Endothelial cell of umbilical vein (primary cell): ENCODE data around the gene ACOX3. TPM values are rescaled to one million over a fixed set of nuclear protein-coding genes. Genes with fewer than 3 reads are reported as not detected.

Experiments
- BruUV-seq: library from RNA; stranded (reverse); fragments of 400-500 nt; replicated peaks from 2 replicates; lab custom pipeline; 2021; lab: Mats Ljungman, UMichigan
- CTCF ChIA-PET: fragments of 300-600, 350-600 bp; sonication (Branson Sonifier 250); formaldehyde crosslinking; loops from one replicate; lab custom pipeline; 2021; ENCODE audit warnings: antibody characterized with exemption, inconsistent platforms; lab: Charles Lee
- POLR2A ChIA-PET: fragments of 300-600, 350-600 bp; sonication (Branson Sonifier 250); formaldehyde crosslinking; loops from one replicate; lab custom pipeline; 2021; ENCODE audit warnings: antibody characterized with exemption, inconsistent platforms; lab: Charles Lee
- DNase-seq: peaks from one replicate; pipeline ENCODE4 v3.0.0-alpha.2; 2011; ENCODE audit warnings: low read depth, low spot score
- FAIRE-seq: peaks from 2 replicates; lab custom pipeline; 2011; peaks lifted over from hg19 to GRCh38; lab: Jason Lieb, UNC
- H2AFZ ChIP-seq: 2 replicates; pipeline ENCODE4 v1.6.0; 2012; ENCODE audit warnings: low read depth, low read length, control low read depth, inconsistent platforms
- H3K27ac ChIP-seq: 2 replicates; pipeline ENCODE4 v1.5.1; 2011; ENCODE audit warnings: low read depth, mild to moderate bottlenecking, control low read depth, low read length, moderate library complexity; ENCODE audit not compliant: insufficient read depth
- H3K27me3 ChIP-seq, 2 experiments: 2 replicates each; pipeline versions ENCODE4 v1.6.0 to v1.6.1; 2011; ENCODE audit warnings: low read length in 2 of 2, mixed read lengths in 1 of 2; ENCODE audit not compliant: control insufficient read depth in 2 of 2, insufficient read depth in 2 of 2
- H3K36me3 ChIP-seq, 2 experiments: 2 replicates in 1 of 2; 3 replicates in 1 of 2; pipeline ENCODE4 v1.5.1; 2011; ENCODE audit warnings: low read length in 2 of 2, mild to moderate bottlenecking in 1 of 2, moderate library complexity in 1 of 2; ENCODE audit not compliant: control insufficient read depth in 2 of 2, insufficient read depth in 2 of 2; ENCODE audit errors: extremely low read depth in 1 of 2
- H3K4me1 ChIP-seq: 3 replicates; pipeline ENCODE4 v1.5.1; 2011; ENCODE audit warnings: mild to moderate bottlenecking, low read length; ENCODE audit not compliant: control insufficient read depth, insufficient read depth; ENCODE audit errors: extremely low read depth
- H3K4me2 ChIP-seq: 2 replicates; pipeline ENCODE4 v1.6.1; 2011; ENCODE audit warnings: low read length, control low read depth, mixed read lengths; ENCODE audit not compliant: insufficient read depth
- H3K4me3 ChIP-seq, 3 experiments: fragments of 200-600 bp in 1 of 3; sonication (generic), shearing (Covaris generic) in 1 of 3; replicated peaks in 1 of 3; 2 replicates each; pipeline ENCODE4 v1.5.1; 2011 to 2016; ENCODE audit warnings: control low read depth in 3 of 3, low read length in 3 of 3, mild to moderate bottlenecking in 2 of 3, inconsistent platforms in 1 of 3, low read depth in 1 of 3, moderate library complexity in 1 of 3; ENCODE audit not compliant: insufficient read depth in 1 of 3
- H3K79me2 ChIP-seq: 2 replicates; pipeline ENCODE4 v1.6.0; 2012; ENCODE audit warnings: low read length, inconsistent platforms; ENCODE audit not compliant: control insufficient read depth, insufficient read depth
- H3K9ac ChIP-seq: replicated peaks from 2 replicates; pipeline ENCODE3; 2011; ENCODE audit warnings: low read length, control low read depth; ENCODE audit not compliant: insufficient read depth; ENCODE audit errors: extremely low read depth
- H3K9me1 ChIP-seq: replicated peaks from 3 replicates; pipeline ENCODE4 v1.6.0; 2011; ENCODE audit warnings: mild to moderate bottlenecking, low read length; ENCODE audit not compliant: control insufficient read depth, insufficient read depth; ENCODE audit errors: extremely low read depth
- H3K9me3 ChIP-seq: replicated peaks from 2 replicates; pipeline ENCODE4 v1.5.1; 2012; ENCODE audit warnings: low read length, inconsistent platforms; ENCODE audit not compliant: control insufficient read depth, insufficient read depth
- H4K20me1 ChIP-seq: replicated peaks from 2 replicates; pipeline ENCODE3; 2011; ENCODE audit warnings: mild to moderate bottlenecking, low read length; ENCODE audit not compliant: control insufficient read depth, insufficient read depth; ENCODE audit errors: extremely low read depth
- EZH2 ChIP-seq: IDR thresholded peaks from 2 replicates; pipeline ENCODE4 v1.6.1; 2012; ENCODE audit warnings: borderline replicate concordance, low read depth, mild to moderate bottlenecking, moderate library complexity, low read length, inconsistent platforms; ENCODE audit not compliant: severe bottlenecking
- FOS ChIP-seq: IDR thresholded peaks from 2 replicates; pipeline ENCODE4 v1.6.1; 2011; ENCODE audit warnings: mild to moderate bottlenecking, low read length, moderate library complexity, borderline replicate concordance; ENCODE audit not compliant: insufficient read depth
- GATA2 ChIP-seq: IDR thresholded peaks from 2 replicates; pipeline ENCODE4 v1.7.0; 2011; ENCODE audit warnings: low read depth, mild to moderate bottlenecking, moderate library complexity, mixed read lengths, low read length; ENCODE audit not compliant: insufficient read length, insufficient read depth
- JUN ChIP-seq: IDR thresholded peaks from 2 replicates; pipeline ENCODE4 v1.6.1; 2011; ENCODE audit warnings: borderline replicate concordance, low read depth; ENCODE audit not compliant: insufficient read length, insufficient read depth
- MYC ChIP-seq: IDR thresholded peaks from one replicate; pipeline ENCODE4 v1.6.1; 2011; ENCODE audit warnings: mild to moderate bottlenecking, low read depth, low read length
- POLR2A ChIP-seq: IDR thresholded peaks from 2 replicates; pipeline ENCODE4 v1.6.1; 2012; ENCODE audit warnings: low read depth, mild to moderate bottlenecking, control low read depth, low read length
- POLR2AphosphoS5 ChIP-seq: IDR thresholded peaks from 2 replicates; pipeline ENCODE4 v1.6.1; 2012; ENCODE audit warnings: low read depth, mild to moderate bottlenecking, control low read depth, low read length, moderate library complexity; ENCODE audit not compliant: insufficient read depth
- dilution Hi-C: fragments of 300-500 bp; cut with MboI; formaldehyde crosslinking; loops from one replicate; pipeline ENCODE4 v1.15.0; 2019; ENCODE audit warnings: low sequenced_read_pairs; ENCODE audit not compliant: extremely low pct_ligation_motif_present
- intact Hi-C: fragments of 100-400 bp; cut with micrococcal nuclease; formaldehyde crosslinking; loops from one replicate; pipeline ENCODE4 v1.10.0; 2022
- polyA plus RNA-seq, 4 experiments: library from polyadenylated mRNA; depleted of rRNA in 3 of 4; stranded (reverse) in 3 of 4; unstranded in 1 of 4; fragments of >200 nt; gene quantifications; 2 replicates each; pipeline versions ENCODE4 v1.2.1 to v1.2.3, GENCODE V29; 2011 to 2012; ENCODE audit warnings: missing spikeins in 1 of 4
- total RNA-seq: library from RNA; stranded (reverse); gene quantifications from 2 replicates; pipeline ENCODE4 v1.2.3, GENCODE V29; 2021
- TF ChIP-seq, protein P1 (sequence below), 2 donors: IDR thresholded peaks; 1 replicate in 1 of 2; 2 replicates in 1 of 2; pipeline ENCODE4 v1.5.1; 2011; ENCODE audit warnings: low read length in 2 of 2, mild to moderate bottlenecking in 2 of 2, moderate library complexity in 2 of 2, control low read depth in 1 of 2, inconsistent platforms in 1 of 2, low read depth in 1 of 2; ENCODE audit not compliant: insufficient read depth in 1 of 2; ENCODE audit errors: extremely low read depth in 1 of 2
- TF ChIP-seq, protein P2 (sequence below): IDR thresholded peaks from 2 replicates; pipeline ENCODE4 v1.6.1; 2011; ENCODE audit not compliant: insufficient read depth, insufficient read length

The ACOX3 gene
- total and polyA plus RNA-seq, 2 donors (not counting 3 experiments of a cell fraction or from before 2014, with no cell fraction given): 13.0 to 26.3 TPM

DNA sequence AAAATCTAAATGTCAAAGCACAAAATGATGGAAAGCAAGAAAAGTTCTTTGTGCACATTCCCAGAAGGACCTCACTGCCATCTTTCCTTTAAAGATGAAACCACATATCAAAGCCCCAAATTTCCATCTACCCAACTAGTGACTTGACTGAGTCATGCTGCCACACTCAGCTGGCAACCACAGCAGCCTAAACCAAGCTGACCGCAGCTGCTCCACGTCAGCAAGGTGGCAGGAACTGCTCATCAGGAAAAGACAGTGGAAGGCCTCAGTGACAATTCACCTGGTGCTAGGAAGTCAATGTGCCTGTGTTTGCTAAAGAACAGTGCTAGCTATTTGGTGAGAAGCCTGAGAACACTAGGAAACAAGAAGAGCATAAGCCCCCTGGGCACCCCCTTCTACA is 26.1 kb downstream of the ACOX3 start:
- peaks cover 0 to 24% of the 10 kb centered on the region in 2 experiments for H3K36me3 ChIP-seq
- no peak overlapping the region for H3K9ac ChIP-seq
- H3K27me3 ChIP-seq: no peaks in the 10 kb centered on the region
- no peak overlapping the region for H2AFZ ChIP-seq
- ChIA-PET CTCF (interaction anchor here (2.3 kb wide), 1 partner anchor 147 kb away, joined by 8 read pairs; no protein-coding TSS in a partner anchor), POLR2A (no interaction called here)
- H3K27ac ChIP-seq: no peak overlapping the region
- no peaks in the 10 kb centered on the region for H4K20me1 ChIP-seq
- no peaks in the 10 kb centered on the region for H3K9me3 ChIP-seq
- H3K9me1 ChIP-seq: no peaks in the 10 kb centered on the region
- H3K4me3 ChIP-seq: no peak overlapping the region
- peaks cover 14% of the 10 kb centered on the region for H3K79me2 ChIP-seq
- no peak overlapping the region for H3K4me2 ChIP-seq
- intact Hi-C loops: no loop called here
- FAIRE-seq (no peak), DNase-seq (no peak)
- TF ChIP-seq POLR2A (no peak), GATA2 (no peak), MYC (no peak), FOS (no peak), EZH2 (no peak), POLR2AphosphoS5 (no peak), JUN (no peak)
- TF ChIP-seq, protein P1, sequence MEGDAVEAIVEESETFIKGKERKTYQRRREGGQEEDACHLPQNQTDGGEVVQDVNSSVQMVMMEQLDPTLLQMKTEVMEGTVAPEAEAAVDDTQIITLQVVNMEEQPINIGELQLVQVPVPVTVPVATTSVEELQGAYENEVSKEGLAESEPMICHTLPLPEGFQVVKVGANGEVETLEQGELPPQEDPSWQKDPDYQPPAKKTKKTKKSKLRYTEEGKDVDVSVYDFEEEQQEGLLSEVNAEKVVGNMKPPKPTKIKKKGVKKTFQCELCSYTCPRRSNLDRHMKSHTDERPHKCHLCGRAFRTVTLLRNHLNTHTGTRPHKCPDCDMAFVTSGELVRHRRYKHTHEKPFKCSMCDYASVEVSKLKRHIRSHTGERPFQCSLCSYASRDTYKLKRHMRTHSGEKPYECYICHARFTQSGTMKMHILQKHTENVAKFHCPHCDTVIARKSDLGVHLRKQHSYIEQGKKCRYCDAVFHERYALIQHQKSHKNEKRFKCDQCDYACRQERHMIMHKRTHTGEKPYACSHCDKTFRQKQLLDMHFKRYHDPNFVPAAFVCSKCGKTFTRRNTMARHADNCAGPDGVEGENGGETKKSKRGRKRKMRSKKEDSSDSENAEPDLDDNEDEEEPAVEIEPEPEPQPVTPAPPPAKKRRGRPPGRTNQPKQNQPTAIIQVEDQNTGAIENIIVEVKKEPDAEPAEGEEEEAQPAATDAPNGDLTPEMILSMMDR (IDR thresholded peaks at IDR 0.05; ENCODE audit: extremely low read depth in 1 of 2, insufficient read depth in 1 of 2, low read depth in 1 of 2, low read length in 2 of 2): no peak
- TF ChIP-seq, protein P2, sequence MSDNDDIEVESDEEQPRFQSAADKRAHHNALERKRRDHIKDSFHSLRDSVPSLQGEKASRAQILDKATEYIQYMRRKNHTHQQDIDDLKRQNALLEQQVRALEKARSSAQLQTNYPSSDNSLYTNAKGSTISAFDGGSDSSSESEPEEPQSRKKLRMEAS: no peak
- H3K4me1 ChIP-seq: no peaks in the 10 kb centered on the region
- no TSS peak for BruUV-seq
- dilution Hi-C loops: no loop called here
